Limb (tissue), 2 donors: ENCODE data around the gene PTPRO.

ENCODE experiments used
- DNase-seq, 2 donors: peaks; one replicate each; pipeline ENCODE4 v3.0.0-alpha.2; 2016; ENCODE audit errors: extremely low spot score in 2 of 2

Gene PTPRO

DNA sequence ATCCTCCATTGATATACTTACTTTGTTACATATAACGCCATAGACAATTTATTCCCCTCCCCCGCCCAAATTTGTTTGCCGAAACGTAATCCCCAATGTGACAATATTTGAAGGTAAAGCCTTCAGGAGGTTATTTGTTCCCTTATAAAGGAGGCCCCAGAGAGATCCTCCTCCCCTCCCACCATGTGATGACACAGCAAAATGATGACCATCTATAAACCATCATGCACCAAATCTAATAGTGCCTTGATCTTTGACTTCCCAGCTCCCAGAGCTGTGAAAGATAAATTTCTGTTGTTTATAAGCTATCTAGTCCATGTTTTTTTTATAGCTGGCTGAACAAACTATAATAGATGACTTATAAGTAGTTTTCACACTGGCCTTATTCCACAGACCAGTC is 122.2 kb downstream of the PTPRO start:
- no peak for DNase-seq

DNA sequence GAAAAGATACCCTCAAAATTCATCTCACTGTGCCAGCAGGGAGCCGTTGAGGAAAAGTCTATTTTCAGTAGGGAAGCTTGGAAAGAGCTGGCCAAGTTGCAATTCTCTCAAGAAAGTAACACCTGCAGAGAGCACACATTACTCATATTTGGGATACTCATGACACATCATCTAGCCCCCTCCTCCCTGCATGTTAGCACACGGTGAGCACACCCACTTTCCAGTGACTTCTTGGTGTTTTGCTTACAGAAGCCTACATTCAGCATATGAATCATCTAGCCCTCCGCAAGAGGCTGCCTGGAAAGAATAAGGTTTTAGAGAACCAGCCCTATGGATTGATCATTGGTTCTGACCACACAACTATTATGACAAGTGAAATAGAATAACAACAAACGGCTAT is 124.5 kb downstream of the PTPRO start:
- DNase-seq, result no peak

DNA sequence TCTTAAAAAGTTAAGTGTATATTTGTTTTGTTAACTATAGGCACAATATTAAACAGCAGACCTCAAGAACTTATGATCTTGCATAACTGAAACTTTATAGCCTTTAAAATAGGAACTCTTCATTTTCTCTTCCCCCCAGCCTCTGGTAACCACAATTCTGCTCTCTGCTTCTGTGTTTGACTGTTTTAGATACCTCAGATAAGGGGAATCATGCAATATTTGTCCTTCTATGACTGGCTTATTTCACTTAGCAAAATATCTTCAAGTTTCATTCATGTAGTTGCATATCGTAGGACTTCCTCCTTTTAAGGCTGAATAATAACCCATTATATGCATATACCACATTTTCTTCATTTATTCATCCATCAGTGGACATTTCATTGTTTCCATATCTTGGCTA is 131.3 kb downstream of the PTPRO start:
- DNase-seq, result no peak

DNA sequence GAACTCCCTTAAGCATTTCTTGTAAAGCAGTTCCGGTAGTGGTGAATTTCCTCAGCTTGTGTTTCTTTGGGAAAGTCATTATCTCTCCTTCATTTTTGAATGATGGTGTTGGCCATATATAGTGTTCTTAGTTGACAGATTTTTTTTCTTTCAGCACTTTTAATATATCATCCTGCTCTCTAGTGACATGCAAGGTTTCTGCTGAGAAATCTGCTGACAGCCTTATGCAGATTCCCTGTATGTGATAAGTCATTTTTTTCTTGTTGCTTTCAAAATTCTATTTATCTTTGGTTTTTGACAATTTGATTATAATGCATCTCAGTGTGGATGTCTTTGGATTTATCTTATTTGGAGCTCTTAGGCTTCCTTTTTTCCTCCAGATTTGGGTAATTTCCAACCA is 135.7 kb downstream of the PTPRO start:
- DNase-seq, result no peak

DNA sequence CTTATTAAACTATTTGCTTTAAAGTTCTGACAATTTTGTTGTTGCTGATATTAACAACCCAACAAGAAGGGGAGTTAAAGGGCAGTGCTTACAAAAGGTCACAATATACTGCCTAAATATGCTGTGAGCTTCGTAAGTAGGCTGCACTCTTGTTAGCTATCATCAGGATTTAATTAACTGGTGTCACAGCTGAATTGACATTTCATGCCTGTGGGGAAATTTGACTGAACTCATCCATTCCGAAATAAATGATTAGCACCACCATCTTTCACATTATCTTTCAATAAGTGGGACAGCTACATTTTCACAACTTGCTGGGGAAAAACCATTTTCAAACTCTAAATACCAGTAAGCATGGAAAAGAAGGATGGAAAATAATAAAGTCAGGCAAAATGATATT is 146.6 kb downstream of the PTPRO start:
- DNase-seq, result no peak

DNA sequence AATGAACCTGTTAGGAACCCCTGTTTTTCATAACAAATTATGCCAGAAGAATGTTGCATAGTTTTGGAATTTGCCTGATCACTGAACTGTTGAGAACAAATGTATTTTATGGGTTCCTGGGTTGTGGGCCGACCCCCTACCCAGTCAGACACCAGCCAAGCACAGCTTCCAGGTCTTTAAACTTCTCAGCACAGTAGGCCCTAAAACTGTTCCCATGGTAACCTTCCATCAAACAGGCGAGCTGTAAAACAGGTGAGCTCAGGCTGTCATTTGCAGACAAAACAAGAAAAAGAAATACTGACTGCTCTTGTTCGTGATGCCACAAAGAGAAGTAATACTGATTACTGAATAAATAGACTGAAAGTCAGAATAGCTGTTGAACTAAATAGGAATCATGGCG is 147.0 kb downstream of the PTPRO start:
- DNase-seq, result no peak

DNA sequence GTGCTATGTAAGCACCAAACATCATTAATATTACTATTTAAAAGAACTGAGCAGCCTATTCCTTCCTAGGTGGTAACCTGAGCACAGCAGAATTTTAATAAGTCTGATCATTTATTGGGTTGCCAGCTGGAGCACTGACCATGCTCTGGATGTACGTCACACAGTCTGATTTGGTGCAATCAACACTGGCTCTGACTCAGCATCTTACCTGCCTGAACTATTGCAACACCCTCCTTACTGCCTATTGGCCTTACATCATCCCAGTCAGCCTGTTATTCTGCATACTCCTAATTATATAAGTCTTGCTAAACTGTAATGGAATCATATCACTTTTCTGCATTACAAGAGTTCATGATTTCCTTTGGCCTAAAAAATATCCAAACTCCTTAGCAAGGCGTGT is 149.7 kb downstream of the PTPRO start:
- DNase-seq, result no peak

DNA sequence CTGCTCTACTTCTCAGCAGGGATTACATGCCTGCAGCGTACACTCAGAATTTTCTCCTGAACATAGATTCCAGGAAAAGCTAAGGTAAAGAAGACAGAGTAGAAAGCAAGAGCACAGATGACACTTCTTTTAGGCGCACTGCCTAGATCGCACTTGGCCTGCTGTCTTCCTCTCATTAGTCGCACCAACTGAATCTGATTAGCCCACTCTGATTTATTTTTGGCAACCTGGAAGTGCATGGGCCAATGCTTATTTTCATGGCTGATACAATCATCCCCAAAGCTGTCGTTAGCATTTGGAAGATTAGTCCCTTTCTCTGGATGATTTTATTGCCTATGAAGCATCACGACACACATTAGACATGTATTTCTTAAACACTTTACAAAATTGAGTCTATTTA is 152.5 kb downstream of the PTPRO start:
- no peak for DNase-seq

DNA sequence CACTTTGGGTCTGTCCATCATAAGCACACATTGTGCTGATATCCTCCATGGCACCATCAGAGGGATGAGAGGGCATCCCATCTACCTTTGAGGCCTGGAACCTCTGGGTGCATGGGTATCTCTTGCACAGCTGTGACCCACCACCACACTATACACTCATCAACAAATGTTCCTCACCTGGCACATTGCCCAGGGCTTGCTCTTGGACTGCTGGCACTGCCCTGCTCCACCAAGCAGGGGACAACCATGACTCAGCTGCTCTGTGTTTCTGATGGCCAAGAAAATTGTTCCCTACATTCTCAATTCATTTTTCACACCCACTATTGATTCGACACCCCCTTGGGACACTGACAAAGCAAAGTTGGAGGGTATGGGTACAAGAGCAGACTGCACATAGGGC is 155.5 kb downstream of the PTPRO start:
- DNase-seq, result no peak

DNA sequence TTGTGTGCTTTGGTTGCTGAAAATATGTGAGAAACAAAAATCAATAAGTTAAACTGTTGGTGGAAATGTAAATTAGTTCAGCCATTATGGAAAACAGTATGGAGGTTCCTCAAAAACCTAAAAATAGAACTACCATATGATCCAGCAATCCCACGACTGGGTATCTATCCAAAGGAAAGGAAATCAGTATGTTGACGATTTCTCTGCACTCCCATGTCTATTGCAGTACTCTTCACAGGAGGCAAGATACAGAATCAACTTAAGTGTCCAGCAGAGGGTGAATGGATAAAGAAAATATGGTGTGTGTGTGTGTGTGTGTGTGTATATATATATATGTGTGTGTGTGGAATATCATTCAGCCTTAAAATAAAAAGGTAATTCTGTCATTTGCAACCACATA is 159.5 kb downstream of the PTPRO start:
- DNase-seq, result no peak

DNA sequence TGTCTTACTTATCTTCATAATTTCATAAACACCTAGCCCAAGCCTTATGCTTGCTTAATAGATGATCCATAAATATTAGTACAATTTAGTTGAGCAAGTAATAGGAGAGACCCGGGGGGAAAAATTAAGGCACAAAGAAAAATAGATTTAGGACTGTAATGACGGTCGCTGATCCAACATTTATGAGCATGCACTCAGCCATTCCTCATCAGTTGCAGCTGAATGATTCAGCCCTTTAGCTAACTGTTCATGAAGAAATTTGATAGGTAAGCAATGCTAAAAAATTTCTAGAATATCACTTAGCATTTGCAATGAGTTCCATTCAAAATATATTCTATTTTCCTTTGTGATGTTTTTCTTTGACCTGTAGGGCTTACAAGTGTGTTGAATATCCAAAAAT is 163.2 kb downstream of the PTPRO start:
- DNase-seq, result no peak

DNA sequence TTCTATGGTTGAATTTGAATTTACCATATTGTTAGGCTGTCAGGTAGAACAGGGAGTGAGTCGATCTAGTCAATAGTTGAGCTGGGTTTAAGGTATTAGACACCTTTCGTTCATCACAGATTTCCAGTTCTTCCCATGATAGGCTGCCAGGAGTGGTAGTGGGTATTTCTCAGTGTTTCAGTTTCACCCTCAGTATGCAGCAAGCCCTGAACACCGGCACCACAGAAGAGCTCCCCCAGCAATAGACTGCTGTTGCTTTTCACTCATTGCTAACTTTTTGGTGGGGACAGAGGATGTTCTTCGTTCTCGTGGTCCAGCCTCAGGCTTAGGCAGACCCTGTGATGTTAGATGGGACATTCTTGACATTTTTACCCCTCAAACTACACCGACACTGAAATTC is 164.6 kb downstream of the PTPRO start:
- no peak for DNase-seq

DNA sequence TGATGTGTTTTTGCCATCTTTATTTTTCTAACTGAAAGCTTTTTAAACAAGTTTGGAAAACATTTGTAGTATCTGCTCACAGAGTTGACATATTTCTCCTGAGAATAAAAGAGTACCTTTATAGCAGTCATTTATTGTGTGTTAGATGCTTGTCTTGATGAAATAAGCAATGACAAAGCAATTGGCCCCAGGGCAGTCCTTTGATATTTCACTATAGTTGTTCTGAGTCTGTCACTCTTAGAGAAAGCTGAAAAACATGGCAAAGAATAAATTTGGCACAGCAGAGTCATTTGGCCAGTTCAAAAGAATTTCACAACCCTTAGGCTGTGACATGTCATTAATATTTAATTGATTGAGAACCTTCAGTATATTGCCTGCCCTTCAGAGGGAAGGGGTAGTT is 166.2 kb downstream of the PTPRO start:
- DNase-seq, result no peak

DNA sequence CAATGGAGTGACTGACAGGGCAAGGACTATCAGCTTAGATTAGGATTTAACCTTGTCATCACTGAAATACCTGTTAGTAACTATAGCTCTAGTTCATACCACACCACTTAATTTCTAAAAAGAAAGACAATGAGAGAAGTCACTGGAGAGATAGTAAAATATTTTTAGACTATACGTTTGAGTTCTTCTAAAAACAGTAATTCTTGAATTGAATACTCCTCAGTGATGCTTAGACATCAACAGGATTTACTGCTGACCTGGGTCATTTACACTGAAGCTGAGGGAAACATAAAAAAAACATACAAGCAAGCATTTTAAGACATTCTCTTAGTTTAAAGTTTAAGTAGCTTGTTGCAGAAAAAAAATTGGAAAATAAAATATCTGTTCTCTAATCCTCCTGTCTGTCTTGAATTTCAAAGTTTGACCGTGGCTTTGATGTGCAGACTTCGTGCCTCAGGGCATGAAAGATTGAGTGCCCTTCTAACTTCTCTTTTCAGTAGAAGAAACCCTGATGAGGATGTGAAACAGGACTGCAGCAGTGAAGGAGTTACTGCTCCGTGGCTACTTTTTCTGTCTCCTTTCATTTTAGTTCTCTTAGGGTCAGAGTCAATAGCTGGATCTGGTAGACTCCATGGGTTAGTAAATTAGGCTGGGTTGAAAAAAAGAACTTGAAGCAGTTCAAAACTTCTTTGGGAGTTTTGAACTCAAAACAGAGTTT is 172.2 kb downstream of the PTPRO start:
- no peak for DNase-seq

DNA sequence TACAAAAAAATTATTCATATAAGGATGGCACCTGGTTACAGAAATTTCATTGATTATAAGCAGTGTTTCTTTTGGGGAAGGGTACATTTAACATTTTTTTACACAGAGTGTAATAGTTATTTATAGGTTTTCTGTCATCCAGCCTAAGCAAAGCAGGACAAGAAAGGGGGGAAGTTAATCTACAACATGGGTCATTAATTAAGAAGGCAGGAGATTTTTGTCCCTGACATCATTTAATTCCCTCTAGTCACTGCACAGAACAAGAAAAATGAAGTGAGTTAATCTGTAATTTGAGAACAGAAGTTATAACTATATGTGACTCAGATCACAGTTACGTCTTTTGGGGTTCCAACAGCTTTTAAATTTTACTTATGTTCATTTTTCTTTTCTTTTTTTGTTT is 173.4 kb downstream of the PTPRO start:
- DNase-seq, result no peak

DNA sequence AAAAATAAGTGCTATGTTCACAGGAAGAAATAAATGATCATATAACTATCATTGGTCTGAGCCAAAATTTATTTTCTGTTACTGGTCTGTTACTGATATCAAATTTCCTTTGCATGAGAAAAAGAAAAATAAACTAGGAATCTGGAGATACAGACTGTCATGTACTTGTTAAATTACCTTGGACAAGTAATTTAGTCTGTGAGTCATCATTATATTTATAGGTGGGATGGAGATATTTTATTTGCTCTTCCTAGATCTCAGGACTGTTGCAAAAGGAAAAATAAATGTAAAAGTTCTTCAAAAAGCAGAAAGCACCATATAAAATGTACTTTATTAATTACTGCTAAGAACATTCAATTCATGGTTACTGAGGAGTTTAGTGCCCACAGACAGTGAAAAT is 174.4 kb downstream of the PTPRO start:
- DNase-seq, result no peak

DNA sequence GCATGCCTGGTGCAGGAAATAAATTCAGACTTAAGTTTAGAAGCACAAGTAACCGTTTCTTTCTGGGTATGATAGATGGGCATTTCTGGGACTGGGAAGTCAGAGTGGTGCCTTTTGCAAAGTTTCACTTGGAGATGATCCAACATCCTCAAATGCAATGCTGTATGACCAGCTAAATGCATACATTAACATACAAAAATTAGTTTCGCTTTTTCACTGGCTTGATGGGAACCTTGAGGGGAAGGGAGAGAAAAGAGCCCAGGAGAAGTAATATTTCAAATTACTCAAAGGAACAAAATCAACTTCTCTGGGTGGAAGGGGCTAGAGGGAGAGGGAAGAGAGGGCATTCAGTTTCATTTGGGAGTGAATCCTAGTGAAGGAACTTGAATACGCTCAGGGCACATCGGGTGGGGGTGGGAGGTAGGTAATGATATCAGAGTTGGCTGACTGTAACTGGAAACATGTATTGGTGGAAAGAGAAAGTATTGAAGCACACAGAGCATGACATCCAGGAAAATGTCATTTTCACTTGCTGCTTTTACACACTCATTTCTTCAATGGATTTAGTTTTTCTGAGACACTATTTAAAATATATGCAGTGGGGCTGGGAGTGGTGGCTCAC is 175.5 kb downstream of the PTPRO start:
- no peak for DNase-seq

DNA sequence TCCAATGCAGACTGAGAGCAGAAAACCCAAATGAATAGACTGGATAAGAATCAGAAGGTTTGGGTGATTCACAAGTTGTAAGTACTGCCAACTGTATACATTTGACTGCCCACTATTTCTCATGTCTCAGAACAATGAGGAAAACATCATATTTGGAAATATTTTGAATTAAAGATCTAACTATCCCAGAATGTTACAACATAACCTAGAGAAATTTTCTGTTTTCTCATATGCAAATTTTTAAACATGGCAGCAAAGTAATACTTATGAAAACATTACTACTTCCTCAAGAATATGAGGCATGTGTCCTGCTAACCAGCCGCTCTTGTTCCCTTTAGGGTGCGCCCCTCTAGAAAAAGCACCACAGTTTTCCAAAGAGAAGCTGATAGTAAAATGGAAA is 179.9 kb downstream of the PTPRO start:
- DNase-seq, result no peak

DNA sequence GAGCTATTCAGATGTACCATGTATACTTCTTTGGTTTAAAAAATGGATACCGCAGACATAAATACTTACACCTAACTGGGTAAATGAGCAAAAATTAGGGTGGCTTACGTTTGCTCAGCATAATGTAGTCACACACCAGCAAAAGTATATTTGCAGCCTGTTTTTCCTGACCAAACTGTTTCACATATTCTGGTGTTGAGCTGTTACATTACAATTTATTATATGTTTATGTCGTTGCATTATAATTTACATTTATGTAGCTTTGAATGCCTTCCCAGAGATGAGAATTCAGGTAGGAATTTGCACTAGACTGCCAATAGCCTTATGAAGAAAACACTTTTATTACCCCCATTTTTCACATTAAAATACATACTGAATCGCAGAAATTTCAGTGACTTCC is 183.3 kb downstream of the PTPRO start:
- DNase-seq, result no peak

DNA sequence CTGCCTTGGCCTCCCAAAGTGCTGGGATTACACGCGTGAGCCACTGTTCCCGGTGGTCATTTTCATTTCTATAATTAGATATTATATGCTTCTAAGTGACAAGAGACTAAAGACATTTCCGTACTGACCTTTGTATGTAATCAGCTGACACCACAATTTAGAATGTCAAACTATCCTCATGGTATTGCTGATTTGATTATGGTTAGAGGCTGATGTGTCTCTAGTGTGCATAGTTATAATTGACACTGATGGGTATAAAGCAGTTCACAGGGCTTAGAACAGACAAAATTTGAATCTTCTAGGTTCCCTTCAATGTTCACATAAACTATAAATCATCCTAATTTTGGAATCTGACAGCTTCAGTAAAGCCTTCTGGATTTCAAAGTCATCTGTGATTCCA is 192.7 kb downstream of the PTPRO start:
- DNase-seq, result no peak

DNA sequence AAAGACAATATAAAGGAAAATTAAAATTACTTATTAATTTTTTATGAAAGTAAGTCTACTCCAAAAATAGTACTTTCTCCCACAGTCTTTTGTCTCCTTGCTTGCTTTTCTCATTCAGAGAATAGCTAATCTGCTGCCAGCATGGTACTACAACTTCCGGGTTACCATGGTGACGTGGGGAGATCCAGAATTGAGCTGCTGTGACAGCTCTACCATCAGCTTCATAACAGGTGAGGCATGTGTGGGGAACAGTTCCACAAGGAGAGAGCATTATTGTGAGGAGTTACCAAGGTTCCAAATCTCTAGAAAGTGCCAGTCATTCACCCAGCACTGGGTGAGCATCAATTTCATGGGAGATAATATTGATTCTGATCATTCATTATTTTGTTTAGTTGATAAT is 197.8 kb downstream of the PTPRO start:
- no peak for DNase-seq

DNA sequence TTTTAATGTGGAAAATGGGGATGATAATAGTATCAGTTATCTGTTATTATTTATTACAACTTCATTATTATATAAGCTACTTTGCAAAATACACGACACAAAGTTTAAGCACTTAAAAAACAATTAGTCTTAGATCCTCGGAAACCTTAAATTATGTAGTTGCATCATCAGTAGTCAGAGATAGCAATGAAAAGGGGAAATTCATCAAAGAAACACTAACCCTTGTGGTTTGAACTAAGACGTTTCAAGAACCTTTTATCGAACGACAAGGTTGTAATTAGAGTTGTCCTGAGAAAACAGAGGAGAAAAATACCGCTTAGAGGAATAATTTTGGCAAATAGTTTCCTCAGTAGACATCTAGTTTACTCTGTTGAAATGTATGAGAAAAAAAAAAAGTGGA is 198.5 kb downstream of the PTPRO start:
- DNase-seq, result no peak

DNA sequence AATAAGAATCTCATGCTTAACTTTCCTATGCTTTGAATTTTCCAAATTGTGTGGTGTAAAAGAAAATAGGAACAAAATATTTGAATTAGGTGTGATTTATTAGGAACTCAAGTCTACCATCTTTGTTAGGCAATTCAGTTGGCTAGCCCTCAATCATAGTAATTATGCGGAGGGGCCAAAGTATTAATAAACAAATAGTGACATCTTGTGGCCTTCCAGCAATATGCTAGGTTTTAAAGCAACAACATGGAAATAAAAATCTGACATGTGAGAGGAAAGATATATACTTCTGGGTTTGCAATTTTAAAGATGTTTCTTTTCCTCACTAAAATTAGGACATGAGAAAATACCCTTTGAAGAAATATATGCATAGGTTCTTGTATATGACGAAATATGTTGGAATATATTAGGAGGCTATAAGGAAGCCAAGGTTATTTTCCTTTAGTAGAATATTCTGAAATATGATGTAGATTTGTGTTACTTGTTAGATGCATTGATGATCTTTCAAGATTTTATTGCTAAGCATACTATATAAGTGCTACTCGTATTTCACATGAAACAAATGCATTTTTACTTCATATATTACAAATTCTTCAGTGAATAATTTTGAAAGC is 200.4 kb downstream of the PTPRO start:
- DNase-seq, result peak in 1 of 2 donors; percentile 58
